Measurements from ENCODE around the gene EHMT1. TPM values are rescaled to one million over a fixed set of nuclear protein-coding genes. Genes with fewer than 3 reads are reported as not detected.
A peak's percentile ranks its signal among the peaks of the same experiment; 100 is the strongest.

The EHMT1 gene
- total and polyA plus RNA-seq, 2 donors (not counting 1 experiment from before 2014, with no cell fraction given), result 101 to 394 TPM

DNA sequence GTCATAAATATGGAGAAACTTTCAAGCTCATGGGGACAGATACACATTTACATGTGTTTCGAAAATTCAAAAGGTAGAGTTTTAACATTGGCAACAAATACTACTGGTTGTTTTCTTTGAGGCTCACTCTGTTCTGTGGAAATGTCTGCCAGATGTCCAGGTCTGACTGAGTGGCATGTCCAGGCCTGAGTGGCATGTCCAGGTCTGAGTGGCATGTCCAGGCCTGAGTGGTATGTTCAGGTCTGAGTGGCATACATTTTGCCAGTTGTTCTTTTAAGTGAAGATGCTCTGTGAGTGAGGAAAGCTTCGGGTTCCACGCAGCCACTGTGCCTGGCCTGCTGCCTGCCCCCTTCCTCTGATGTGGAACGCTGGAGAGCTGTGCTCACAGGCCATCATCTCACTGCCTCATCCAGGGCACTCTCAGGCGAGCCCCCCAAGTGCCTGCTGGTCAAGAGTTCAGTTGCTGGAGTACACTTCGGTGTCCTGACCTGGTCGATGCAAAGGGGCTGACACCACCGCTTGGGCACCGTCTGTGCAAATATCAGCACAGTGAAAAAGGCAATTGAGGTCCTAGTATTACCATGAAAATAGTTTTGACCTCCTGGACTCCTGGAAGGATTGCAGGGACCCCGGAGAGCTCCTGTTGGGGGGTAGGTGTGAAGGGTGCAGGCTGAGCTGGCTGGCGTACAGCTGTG, 89.9 kb downstream of the EHMT1 start:
- no peak overlapping the region for H3K4me2 ChIP-seq (replicated peaks; ENCODE audit: low read depth, low read length, poor library complexity, severe bottlenecking)
- ATAC-seq (ENCODE audit: low read depth) (no peak), DNase-seq (no peak)
- no peak overlapping the region for H3K4me3 ChIP-seq (ENCODE audit: control extremely low read depth in 1 of 5, extremely low read depth in 1 of 5, insufficient read depth in 1 of 5, low read depth in 2 of 5, low read length in 4 of 5)
- peaks cover 0 to 21% of the 10 kb centered on the region in 2 experiments for H3K36me3 ChIP-seq (replicated peaks in 1 of 2; ENCODE audit: control extremely low read depth in 1 of 2, control insufficient read depth in 1 of 2, extremely low read depth in 1 of 2, insufficient read depth in 2 of 2, low read length in 1 of 2)
- intact Hi-C loops (cut with micrococcal nuclease), result loop anchor here (5.0 kb wide), 1 partner anchor 39 kb away; no protein-coding TSS in a partner anchor
- peaks cover 35 to 63% of the 10 kb centered on the region in 2 donors for H3K4me1 ChIP-seq (ENCODE audit: control insufficient read depth in 2 of 2, insufficient read depth in 2 of 2, low read length in 2 of 2)
- no peak overlapping the region for H3K27ac ChIP-seq (ENCODE audit: low read length in 2 of 2)
- Mint-ChIP-seq H3K27me3 (no peaks in the 10 kb centered on the region), H3K27ac (peak overlapping the region; percentile 71), H3K4me3 (peak overlapping the region; percentile 5), H3K9me3 (ENCODE audit: insufficient read depth) (peaks cover 3% of the 10 kb centered on the region), H3K4me1 (peaks cover 71% of the 10 kb centered on the region)
- TF ChIP-seq, protein P1, sequence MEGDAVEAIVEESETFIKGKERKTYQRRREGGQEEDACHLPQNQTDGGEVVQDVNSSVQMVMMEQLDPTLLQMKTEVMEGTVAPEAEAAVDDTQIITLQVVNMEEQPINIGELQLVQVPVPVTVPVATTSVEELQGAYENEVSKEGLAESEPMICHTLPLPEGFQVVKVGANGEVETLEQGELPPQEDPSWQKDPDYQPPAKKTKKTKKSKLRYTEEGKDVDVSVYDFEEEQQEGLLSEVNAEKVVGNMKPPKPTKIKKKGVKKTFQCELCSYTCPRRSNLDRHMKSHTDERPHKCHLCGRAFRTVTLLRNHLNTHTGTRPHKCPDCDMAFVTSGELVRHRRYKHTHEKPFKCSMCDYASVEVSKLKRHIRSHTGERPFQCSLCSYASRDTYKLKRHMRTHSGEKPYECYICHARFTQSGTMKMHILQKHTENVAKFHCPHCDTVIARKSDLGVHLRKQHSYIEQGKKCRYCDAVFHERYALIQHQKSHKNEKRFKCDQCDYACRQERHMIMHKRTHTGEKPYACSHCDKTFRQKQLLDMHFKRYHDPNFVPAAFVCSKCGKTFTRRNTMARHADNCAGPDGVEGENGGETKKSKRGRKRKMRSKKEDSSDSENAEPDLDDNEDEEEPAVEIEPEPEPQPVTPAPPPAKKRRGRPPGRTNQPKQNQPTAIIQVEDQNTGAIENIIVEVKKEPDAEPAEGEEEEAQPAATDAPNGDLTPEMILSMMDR (IDR thresholded peaks at IDR 0.05), result no peak
- TF ChIP-seq EZH2 (IDR thresholded peaks at IDR 0.05; ENCODE audit: borderline replicate concordance, insufficient read depth, low read depth, low read length, poor library complexity, severe bottlenecking), result no peak
- CTCF ChIA-PET, result interaction anchor here (1.7 to 6.5 kb wide), 2 partner anchors 26 to 36 kb away, joined by 3 to 26 read pairs; no protein-coding TSS in a partner anchor
- POLR2A ChIA-PET, result no interaction called here
- H4K20me1 ChIP-seq (ENCODE audit: control insufficient read depth, insufficient read depth, low read length, poor library complexity, severe bottlenecking), result peaks cover 43% of the 10 kb centered on the region
- no peak overlapping the region for H2AFZ ChIP-seq (ENCODE audit: insufficient read depth, low read depth, low read length, poor library complexity, severe bottlenecking)
- H3K9ac ChIP-seq (ENCODE audit: low read length), result no peak overlapping the region
- peaks cover 0 to 17% (median 3%) of the 10 kb centered on the region in 3 donors for H3K9me3 ChIP-seq (ENCODE audit: control extremely low read depth in 1 of 3, control insufficient read depth in 2 of 3, insufficient read depth in 1 of 3, low read length in 2 of 3)
- peaks cover 70% of the 10 kb centered on the region for H3K79me2 ChIP-seq (ENCODE audit: control insufficient read depth, insufficient read depth, low read length)
- H3K27me3 ChIP-seq (replicated peaks in 1 of 4; ENCODE audit: control extremely low read depth in 1 of 4, control insufficient read depth in 3 of 4, insufficient read depth in 4 of 4, low read length in 3 of 4), result no peaks in the 10 kb centered on the region
- 97% methylated on average over 9 of the region's 11 CpGs for WGBS (ENCODE audit: insufficient coverage)
